ENCODE measurements around the gene FAU. TPM values are rescaled to one million over a fixed set of nuclear protein-coding genes. Genes with fewer than 3 reads are reported as not detected.
A peak's percentile ranks its signal among the peaks of the same experiment; 100 is the strongest.

FAU gene
- total RNA-seq, 1 donor: 137 TPM

DNA sequence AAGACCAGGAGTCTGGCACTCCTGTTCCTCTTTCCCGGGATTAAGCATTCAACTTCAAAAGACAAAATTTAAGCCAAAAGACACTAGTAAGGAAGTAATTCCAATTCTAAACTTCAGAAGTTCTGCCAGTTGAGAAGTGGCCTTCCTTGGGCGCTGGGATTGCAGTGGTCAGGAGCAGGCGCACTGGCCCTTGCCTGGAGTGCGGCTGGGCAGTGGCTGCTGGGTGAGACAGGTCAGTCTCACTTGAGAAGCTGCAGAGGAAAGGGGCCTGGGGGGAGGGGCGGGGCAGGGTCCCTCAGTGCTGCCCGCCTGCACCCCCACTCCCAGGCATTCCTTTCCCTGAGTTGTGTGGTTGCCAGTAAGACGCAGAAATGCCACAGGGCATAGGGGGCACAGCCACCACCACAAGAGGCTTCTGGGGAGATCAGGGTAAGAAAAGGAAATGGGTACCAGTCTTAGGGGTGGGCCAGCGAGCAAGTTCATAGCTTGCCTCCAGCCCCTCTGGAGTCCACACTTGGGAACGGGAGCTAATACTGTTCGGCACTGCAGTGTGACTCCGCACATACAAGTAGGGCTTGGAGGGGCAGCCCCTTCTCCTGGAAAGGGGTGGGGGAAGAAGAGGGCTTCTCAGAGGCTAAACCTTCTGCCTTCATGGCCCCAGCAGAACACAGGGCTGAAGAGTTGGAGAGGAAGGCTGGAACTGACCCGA, 5.7 kb upstream of the FAU start:
- no peak overlapping the region for H3K4me3 ChIP-seq (ENCODE audit: low read depth, low read length)
- DNase-seq (ENCODE audit: low read depth): no peak
- TF ChIP-seq, protein P1, sequence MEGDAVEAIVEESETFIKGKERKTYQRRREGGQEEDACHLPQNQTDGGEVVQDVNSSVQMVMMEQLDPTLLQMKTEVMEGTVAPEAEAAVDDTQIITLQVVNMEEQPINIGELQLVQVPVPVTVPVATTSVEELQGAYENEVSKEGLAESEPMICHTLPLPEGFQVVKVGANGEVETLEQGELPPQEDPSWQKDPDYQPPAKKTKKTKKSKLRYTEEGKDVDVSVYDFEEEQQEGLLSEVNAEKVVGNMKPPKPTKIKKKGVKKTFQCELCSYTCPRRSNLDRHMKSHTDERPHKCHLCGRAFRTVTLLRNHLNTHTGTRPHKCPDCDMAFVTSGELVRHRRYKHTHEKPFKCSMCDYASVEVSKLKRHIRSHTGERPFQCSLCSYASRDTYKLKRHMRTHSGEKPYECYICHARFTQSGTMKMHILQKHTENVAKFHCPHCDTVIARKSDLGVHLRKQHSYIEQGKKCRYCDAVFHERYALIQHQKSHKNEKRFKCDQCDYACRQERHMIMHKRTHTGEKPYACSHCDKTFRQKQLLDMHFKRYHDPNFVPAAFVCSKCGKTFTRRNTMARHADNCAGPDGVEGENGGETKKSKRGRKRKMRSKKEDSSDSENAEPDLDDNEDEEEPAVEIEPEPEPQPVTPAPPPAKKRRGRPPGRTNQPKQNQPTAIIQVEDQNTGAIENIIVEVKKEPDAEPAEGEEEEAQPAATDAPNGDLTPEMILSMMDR (IDR thresholded peaks at IDR 0.05; ENCODE audit: insufficient read depth, low read depth, low read length): no peak

DNA sequence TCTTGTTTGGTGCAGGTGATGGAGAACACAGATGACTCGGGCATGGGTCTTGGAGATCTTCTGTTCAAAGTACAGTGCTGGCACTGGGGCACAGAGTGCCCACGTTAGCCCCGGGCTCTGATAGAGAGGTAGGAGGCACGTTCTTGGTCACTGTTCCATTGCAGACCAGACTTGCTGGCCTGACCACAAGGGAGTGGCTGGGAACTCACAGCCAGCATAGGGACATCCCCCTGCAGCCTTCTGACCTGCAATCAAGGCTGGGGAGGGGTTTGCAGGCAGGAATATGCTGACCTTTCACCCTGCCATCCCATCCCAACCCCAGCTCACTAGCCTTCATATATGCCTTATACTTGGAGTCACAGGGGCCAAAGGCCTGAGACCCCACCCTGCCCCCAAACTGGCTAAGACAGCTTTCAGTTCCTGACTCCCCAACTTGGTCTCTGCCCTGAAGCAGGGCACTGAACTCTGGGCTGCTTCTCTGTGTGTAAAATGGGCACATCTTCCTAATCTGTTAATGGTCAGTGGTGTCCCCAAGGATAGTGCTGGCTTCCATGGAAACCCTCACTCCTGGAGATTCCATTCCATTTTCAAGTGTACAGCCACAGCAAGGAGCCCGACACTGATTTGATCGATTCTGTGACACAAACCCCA, 4.8 kb upstream of the FAU start:
- TF ChIP-seq, protein P1 (IDR thresholded peaks at IDR 0.05; ENCODE audit: insufficient read depth, low read depth, low read length): no peak
- DNase-seq (ENCODE audit: low read depth): no peak

DNA sequence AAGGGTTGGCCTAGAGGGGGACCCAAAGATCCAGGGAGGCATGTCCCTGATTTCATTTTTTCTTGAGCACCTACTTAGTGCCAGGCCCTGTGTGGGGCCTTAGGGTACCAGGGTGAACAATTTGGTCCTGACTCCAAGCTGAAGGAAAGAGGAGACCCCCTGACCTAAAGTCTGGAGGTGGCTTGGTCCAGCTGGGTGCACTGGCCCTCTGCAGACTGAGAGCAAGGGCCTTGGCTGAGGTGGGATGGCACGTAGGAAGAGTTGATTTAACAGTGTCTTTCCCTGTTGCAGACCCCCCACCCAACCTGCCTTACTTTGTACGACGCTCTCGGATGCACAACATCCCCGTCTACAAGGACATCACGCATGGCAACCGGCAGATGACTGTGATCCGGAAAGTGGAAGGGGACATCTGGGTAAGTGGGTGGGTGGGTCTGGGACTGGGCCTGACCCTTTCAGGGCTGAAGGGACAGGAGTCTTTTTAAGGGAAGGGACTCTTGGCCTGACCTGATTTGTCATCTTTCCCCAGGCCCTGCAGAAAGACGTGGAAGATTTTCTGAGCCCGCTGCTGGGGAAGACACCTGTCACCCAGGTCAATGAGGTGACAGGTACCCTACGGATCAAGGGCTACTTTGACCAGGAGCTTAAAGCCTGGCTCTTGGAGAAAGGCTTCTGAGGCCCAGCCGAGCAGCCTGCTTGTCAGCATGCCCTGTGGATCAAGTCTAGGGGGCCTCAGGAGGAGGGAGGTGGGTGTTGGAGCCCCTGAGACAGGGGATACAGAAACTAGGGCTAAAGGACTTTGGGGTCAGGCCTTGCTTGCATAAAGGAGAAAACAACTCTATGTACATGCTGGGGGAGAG, 3.5 kb upstream of the FAU start:
- no peak for DNase-seq (ENCODE audit: low read depth)
- TF ChIP-seq, protein P1 (IDR thresholded peaks at IDR 0.05; ENCODE audit: insufficient read depth, low read depth, low read length): no peak
- H3K4me3 ChIP-seq (ENCODE audit: low read depth, low read length): no peak overlapping the region

More for the DNA sequence above, 4.8 kb upstream of the FAU start:
- H3K4me3 ChIP-seq (ENCODE audit: low read depth, low read length): no peak overlapping the region

DNA sequence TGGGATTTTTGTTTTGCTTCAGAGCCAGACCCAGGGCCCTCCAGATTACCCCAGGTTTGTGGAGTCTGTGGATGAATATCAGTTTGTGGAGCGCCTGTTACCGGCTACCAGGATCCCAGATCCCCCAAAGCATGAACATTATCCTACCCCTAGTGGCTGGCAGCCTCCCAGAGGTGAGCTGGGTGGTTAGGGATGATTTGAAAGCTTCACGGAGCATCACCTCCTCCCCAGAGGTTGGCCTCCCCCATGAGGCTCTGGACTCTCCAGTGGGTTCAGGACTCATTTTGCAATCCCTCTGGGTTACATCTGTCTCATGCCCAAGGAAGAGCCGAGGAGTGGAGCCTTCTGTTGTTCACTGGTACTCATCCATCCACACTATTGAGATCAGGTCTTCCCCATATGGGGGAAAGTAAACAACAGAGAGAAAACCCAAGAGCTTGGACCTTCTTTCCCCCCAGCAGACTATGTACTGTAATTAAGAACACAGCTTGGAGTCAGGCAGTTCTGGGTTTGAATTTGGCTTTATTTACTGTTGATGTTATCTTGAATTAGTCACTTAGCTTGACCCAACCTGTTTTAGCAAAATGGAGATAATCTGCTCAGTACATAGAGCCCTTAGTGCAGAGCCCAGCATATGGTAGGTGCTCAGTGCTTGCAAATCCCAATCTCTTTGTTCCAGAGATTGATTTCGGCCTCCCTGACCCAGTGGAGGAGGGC, 2.7 kb upstream of the FAU start:
- no peak for DNase-seq (ENCODE audit: low read depth)
- no peak overlapping the region for H3K4me3 ChIP-seq (ENCODE audit: low read depth, low read length)
- TF ChIP-seq, protein P1 (IDR thresholded peaks at IDR 0.05; ENCODE audit: insufficient read depth, low read depth, low read length): no peak

DNA sequence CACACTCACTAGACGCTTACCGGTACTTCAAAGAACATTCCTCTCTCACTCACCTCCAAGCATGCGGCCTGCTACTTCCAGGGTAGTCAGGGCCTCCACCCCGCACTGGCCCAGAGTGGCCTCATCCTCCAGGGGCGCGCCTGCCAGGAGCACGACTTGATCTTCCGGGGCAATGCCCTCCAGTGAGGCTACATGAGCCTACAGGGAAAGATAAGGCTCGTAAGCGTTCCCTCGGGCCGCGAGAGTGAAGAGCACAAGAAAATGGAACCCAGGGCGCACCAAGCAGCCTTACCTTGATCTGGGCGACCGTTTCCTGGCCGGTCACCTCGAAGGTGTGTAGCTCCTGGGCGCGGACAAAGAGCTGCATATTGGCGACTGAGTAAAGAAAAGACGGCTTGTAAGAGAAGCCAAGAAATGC, 478 bp downstream of the FAU start:
- H3K4me3 ChIP-seq (ENCODE audit: low read depth, low read length): peak overlapping the region; percentile 99
- no peak for DNase-seq (ENCODE audit: low read depth)
- TF ChIP-seq, protein P1 (IDR thresholded peaks at IDR 0.05; ENCODE audit: insufficient read depth, low read depth, low read length): no peak

DNA sequence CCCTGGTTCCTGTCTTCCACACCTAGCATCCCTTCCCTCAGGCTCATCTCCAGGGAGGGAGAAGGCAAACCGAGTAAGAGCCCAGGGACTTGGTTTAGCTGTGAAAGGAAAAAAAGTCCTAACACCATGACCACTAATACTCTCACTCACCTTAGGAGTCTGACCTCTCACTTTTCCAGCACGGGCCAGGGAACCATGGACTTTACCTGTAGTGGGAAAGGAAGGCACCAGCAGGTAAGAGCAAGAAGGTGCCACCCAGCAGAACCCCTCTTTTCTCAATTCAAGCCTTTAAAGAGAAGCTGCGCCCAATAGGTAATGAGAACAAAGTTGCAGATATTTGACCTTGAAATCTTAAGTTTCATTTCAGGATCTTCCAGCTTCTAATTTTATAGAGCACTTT, 1.1 kb downstream of the FAU start:
- no peak for DNase-seq (ENCODE audit: low read depth)
- TF ChIP-seq, protein P1 (IDR thresholded peaks at IDR 0.05; ENCODE audit: insufficient read depth, low read depth, low read length): no peak
- peak overlapping the region; percentile 99 for H3K4me3 ChIP-seq (ENCODE audit: low read depth, low read length)

All from fibroblast of villous mesenchyme (primary cell).